22Rv1 (cell line): ENCODE results near the gene SPECC1.

Source experiments
- H3K27ac ChIP-seq: fragments of 450-650 bp; 2 replicates; pipeline ENCODE4 v1.5.1; 2017
- CTCF ChIP-seq: fragments of 450-650 bp; IDR thresholded peaks from 2 replicates; pipeline ENCODE4 v1.5.1; 2017; ENCODE audit warnings: mild to moderate bottlenecking
- ZFX ChIP-seq: fragments of 450-650 bp; IDR thresholded peaks from 2 replicates; pipeline ENCODE4 v1.6.1; 2017; ENCODE audit warnings: antibody characterized with exemption, borderline replicate concordance

Gene SPECC1

GRCh38 chr17:20271011-20271610, 262.0 kb downstream of the SPECC1 start:
- no peak overlapping the region for H3K27ac ChIP-seq

GRCh38 chr17:20273741-20274500, 264.8 kb downstream of the SPECC1 start:
- TF ChIP-seq CTCF (no peak), ZFX (no peak)
- H3K27ac ChIP-seq, result no peak overlapping the region

More at GRCh38 chr17:20271011-20271610, 262.0 kb downstream of the SPECC1 start:
- TF ChIP-seq ZFX (no peak), CTCF (no peak)

GRCh38 chr17:20275653-20276052, 266.5 kb downstream of the SPECC1 start:
- TF ChIP-seq CTCF, result no peak
- TF ChIP-seq ZFX, result no peak
- H3K27ac ChIP-seq, result no peak overlapping the region

- no peak for TF ChIP-seq CTCF
- TF ChIP-seq ZFX, result no peak
- no peak overlapping the region for H3K27ac ChIP-seq
These were observed 267.3 kb downstream of the SPECC1 start for GRCh38 chr17:20276421-20276820.

GRCh38 chr17:20278805-20279204, 269.6 kb downstream of the SPECC1 start:
- TF ChIP-seq ZFX, result no peak
- no peak overlapping the region for H3K27ac ChIP-seq

- no peak overlapping the region for H3K27ac ChIP-seq
- TF ChIP-seq CTCF (no peak), ZFX (no peak)
These were observed 270.5 kb downstream of the SPECC1 start for GRCh38 chr17:20279631-20280030.

GRCh38 chr17:20280051-20280450, 270.9 kb downstream of the SPECC1 start:
- no peak overlapping the region for H3K27ac ChIP-seq
- TF ChIP-seq ZFX, result no peak
- no peak for TF ChIP-seq CTCF
